A549 (cell line): Measurements from ENCODE around the gene ASAP2. TPM values are rescaled to one million over a fixed set of nuclear protein-coding genes. Genes with fewer than 3 reads are reported as not detected.

Experiments used
- ATAC-seq, 2 experiments: fragments of 200-7000 bp in 1 of 2; fragments of >200 bp in 1 of 2; cut with Nextera tagmentation in 1 of 2; cut with Tn5 transposase in 1 of 2; 3 replicates each; pipeline versions ENCODE4 v1.8.0 to v1.9.1; 2018 to 2020; ENCODE audit warnings: mild to moderate bottlenecking in 1 of 2, moderate library complexity in 1 of 2
- CTCF ChIA-PET: fragments of 300-600 bp; sonication (Branson Sonifier 250); formaldehyde crosslinking; extraction: SDS; loops from one replicate; lab custom pipeline; 2021; ENCODE audit warnings: antibody characterized with exemption, inconsistent platforms; lab: Yijun Ruan, JAX
- POLR2A ChIA-PET: fragments of 350-600 bp; formaldehyde crosslinking; extraction: SDS; loops from one replicate; lab custom pipeline; 2021; ENCODE audit warnings: antibody characterized with exemption, inconsistent platforms; lab: Yijun Ruan, JAX
- DNase-seq, 2 experiments: peaks; one replicate each; pipeline versions ENCODE4 v3.0.0 to v3.0.0-alpha.2; 2011 to 2016; ENCODE audit warnings: low read depth in 1 of 2, low spot score in 1 of 2
- FAIRE-seq: peaks from 2 replicates; lab custom pipeline; 2011; peaks lifted over from hg19 to GRCh38; lab: Jason Lieb, UNC
- H3K27ac ChIP-seq, 2 experiments: fragments of >200 bp; sonication (Bioruptor Twin); formaldehyde crosslinking; 3 replicates each; pipeline ENCODE4 v1.5.1; 2016 to 2017
- H3K4me1 ChIP-seq: fragments of >200 bp; sonication (Bioruptor Twin); formaldehyde crosslinking; 3 replicates; pipeline ENCODE4 v1.6.1; 2016
- H3K4me2 ChIP-seq: fragments of >200 bp; sonication (Bioruptor Twin); formaldehyde crosslinking; 3 replicates; pipeline ENCODE4 v1.6.1; 2016
- H3K4me3 ChIP-seq: fragments of >200 bp; sonication (Bioruptor Twin); formaldehyde crosslinking; 3 replicates; pipeline ENCODE4 v1.5.1; 2016
- H3K9me3 ChIP-seq: fragments of >200 bp; sonication (Bioruptor Twin); formaldehyde crosslinking; 3 replicates; pipeline ENCODE4 v1.6.1; 2016
- BHLHE40 ChIP-seq: IDR thresholded peaks from 2 replicates; pipeline ENCODE4 v1.6.1; 2012; ENCODE audit warnings: low read depth, low read length, inconsistent platforms
- CEBPB ChIP-seq, 2 experiments: fragments of >200 bp in 1 of 2; sonication (Bioruptor Twin) in 1 of 2; formaldehyde crosslinking in 1 of 2; IDR thresholded peaks; 2 replicates each; pipeline ENCODE4 v1.6.1; 2012 to 2016
- EHMT2 ChIP-seq: fragments of 200-600 bp; sonication (generic); IDR thresholded peaks from 2 replicates; pipeline ENCODE4 v1.6.1; 2016; ENCODE audit warnings: antibody characterized with exemption, low read depth, mild to moderate bottlenecking, moderate library complexity
- EP300 ChIP-seq, 2 experiments: fragments of >200 bp; sonication (Bioruptor Twin); formaldehyde crosslinking; IDR thresholded peaks; 2 replicates in 1 of 2; 3 replicates in 1 of 2; pipeline ENCODE4 v1.6.1; 2016 to 2017
- ESRRA ChIP-seq: fragments of 150-350 bp; IDR thresholded peaks from 2 replicates; pipeline ENCODE4 v1.6.1; 2014; ENCODE audit warnings: mild to moderate bottlenecking, low read length, borderline replicate concordance
- FOXS1 ChIP-seq: fragments of 250-450 bp; sonication (Bioruptor Pico); IDR thresholded peaks from 2 replicates; pipeline ENCODE4 v1.5.0; 2020; ENCODE audit warnings: mild to moderate bottlenecking, moderate library complexity
- HDAC2 ChIP-seq: fragments of 200-600 bp; sonication (generic); IDR thresholded peaks from 2 replicates; pipeline ENCODE4 v1.6.1; 2016
- HEYL ChIP-seq: fragments of 250-450 bp; sonication (Bioruptor Pico); IDR thresholded peaks from 2 replicates; pipeline ENCODE4 v1.8.0; 2021; ENCODE audit warnings: mild to moderate bottlenecking, moderate library complexity
- HOXA7 ChIP-seq: fragments of 250-450 bp; sonication (Bioruptor Pico); IDR thresholded peaks from 2 replicates; pipeline ENCODE4 v1.5.0; 2020; ENCODE audit warnings: mild to moderate bottlenecking, moderate library complexity
- HOXB5 ChIP-seq: fragments of 250-450 bp; sonication (Bioruptor Pico); IDR thresholded peaks from 2 replicates; pipeline ENCODE4 v1.5.0; 2020; ENCODE audit warnings: mild to moderate bottlenecking, moderate library complexity
- JUN ChIP-seq, 2 experiments: fragments of >200 bp; sonication (Bioruptor Twin); formaldehyde crosslinking; IDR thresholded peaks; 2 replicates in 1 of 2; 3 replicates in 1 of 2; pipeline ENCODE4 v1.6.1; 2016 to 2017
- KDM5A ChIP-seq: fragments of 200-600 bp; sonication (generic); IDR thresholded peaks from 2 replicates; pipeline ENCODE4 v1.6.1; 2016; ENCODE audit warnings: antibody characterized with exemption, mild to moderate bottlenecking
- MAFK ChIP-seq: fragments of 450-650 bp; IDR thresholded peaks from 2 replicates; pipeline ENCODE4 v1.6.1; 2014; ENCODE audit not compliant: partially characterized antibody
- NFE2L2 ChIP-seq: fragments of 150-350 bp; conservative IDR thresholded peaks from 2 replicates; pipeline ENCODE4 v1.6.1; 2014; ENCODE audit warnings: low read length
- NPAS2 ChIP-seq: fragments of 250-450 bp; sonication (Bioruptor Pico); IDR thresholded peaks from 2 replicates; pipeline ENCODE4 v1.8.0; 2022; ENCODE audit warnings: mild to moderate bottlenecking, moderate library complexity, borderline replicate concordance
- TFCP2L1 ChIP-seq: fragments of 250-450 bp; sonication (Bioruptor Pico); IDR thresholded peaks from 2 replicates; pipeline ENCODE4 v1.5.0; 2021; ENCODE audit warnings: mild to moderate bottlenecking
- ZSCAN20 ChIP-seq: fragments of 250-450 bp; sonication (Bioruptor Pico); IDR thresholded peaks from 2 replicates; pipeline ENCODE4 v1.8.0; 2022; ENCODE audit warnings: mild to moderate bottlenecking, moderate library complexity
- WGBS: methylation state at CpG from one replicate; pipeline ENCODE4 v1.1.6; 2017; ENCODE audit errors: missing lambda C conversion rate; 5-methylcytosine and 5-hydroxymethylcytosine counted together
- polyA plus RNA-seq, 4 experiments: library from polyadenylated mRNA; depleted of rRNA in 3 of 4; stranded (reverse); fragments of >200 nt; fragmentation: RNase III in 1 of 4; extraction: RNeasy Plus Mini Kit Qiagen cat#74134 plus additional on column Dnase treatment in 1 of 4; gene quantifications; 2 replicates in 3 of 4; 3 replicates in 1 of 4; pipeline ENCODE4 v1.2.3, GENCODE V29; 2011 to 2017
- TF ChIP-seq, protein P1 (sequence below): fragments of >200 bp; sonication (Bioruptor Twin); formaldehyde crosslinking; IDR thresholded peaks from 3 replicates; pipeline ENCODE4 v1.6.1; 2016
- TF ChIP-seq, protein P2 (sequence below): IDR thresholded peaks from 2 replicates; pipeline ENCODE4 v1.6.1; 2012; ENCODE audit warnings: low read depth, borderline replicate concordance
- TF ChIP-seq, protein P3 (sequence below): fragments of 450-650 bp; IDR thresholded peaks from 2 replicates; pipeline ENCODE4 v1.6.1; 2014; ENCODE audit warnings: antibody characterized with exemption
- TF ChIP-seq, protein P4 (sequence below): IDR thresholded peaks from 2 replicates; pipeline ENCODE4 v1.6.1; 2012

ASAP2 gene
- polyA plus RNA-seq, 2 of the 4 experiments (the other 2 are of a cell fraction) = 17.8 to 27.9 TPM

DNA sequence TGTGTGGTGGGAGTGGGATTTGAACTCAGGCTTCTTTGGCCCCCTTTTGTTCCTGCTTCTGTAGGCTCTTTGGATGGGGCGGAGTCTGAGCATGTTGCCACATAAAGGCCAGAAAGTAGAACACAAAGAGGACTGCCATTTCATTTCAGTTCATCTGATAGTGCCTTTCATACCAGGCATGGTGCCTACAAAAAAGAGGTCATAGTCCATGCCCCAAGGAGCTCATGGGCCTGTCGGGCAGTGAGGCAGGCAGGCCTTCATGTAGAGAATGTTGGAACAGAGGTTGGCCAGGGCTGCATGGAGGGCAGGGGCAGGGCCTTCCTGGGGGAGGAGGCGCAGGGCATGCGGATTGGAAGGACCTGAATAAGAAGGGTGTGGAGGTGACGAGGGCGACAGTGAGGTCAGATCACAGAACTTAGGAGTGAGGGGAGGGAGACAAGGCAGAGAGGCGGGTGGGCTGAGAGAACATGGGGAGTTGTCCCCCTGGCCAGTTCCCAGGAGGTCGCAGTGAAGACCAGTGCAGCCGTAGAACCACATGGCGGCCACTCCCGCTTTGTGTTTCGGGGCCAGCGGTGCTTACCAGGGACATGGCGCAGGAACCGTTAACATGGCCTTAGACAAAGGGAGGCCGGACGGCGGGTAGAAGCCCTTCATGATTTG lies 167.6 kb downstream of the ASAP2 start:
- POLR2A ChIA-PET = no interaction called here
- TF ChIP-seq, protein P1, sequence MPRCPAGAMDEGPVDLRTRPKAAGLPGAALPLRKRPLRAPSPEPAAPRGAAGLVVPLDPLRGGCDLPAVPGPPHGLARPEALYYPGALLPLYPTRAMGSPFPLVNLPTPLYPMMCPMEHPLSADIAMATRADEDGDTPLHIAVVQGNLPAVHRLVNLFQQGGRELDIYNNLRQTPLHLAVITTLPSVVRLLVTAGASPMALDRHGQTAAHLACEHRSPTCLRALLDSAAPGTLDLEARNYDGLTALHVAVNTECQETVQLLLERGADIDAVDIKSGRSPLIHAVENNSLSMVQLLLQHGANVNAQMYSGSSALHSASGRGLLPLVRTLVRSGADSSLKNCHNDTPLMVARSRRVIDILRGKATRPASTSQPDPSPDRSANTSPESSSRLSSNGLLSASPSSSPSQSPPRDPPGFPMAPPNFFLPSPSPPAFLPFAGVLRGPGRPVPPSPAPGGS = no peak
- no peak for FAIRE-seq

DNA sequence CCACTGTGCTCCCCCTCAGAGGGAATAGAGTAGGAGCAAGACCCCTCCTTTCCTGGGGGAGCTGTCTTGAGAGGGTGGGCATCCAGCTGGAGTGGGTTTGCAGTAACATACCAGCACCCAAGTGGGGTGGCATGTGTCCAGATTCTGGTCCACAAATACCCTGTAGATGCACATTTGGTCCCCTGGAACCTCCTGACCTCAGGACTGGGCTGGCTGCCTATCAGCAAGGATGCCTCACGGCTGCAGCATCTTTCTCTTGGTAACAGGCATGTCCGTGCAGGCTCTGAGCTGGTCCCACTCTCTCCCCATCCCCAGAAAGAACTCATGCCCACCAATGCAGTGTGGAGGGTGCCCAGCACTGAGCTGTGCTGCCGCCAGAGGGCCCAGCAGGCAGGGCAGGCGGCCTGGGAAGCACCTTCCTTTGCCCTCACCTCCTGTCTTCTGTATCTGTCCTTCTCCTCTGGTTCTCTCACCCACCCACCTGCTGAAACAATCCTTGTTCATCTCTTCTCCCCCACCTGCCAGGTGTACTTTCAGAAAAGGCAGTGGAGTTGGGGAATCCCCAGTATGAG lies 169.3 kb downstream of the ASAP2 start:
- no peak for FAIRE-seq
- 85% methylated on average over 4 of the region's 4 CpGs for WGBS

More for the DNA sequence above, 167.6 kb downstream of the ASAP2 start:
- DNase-seq = no peak
- H3K4me2 ChIP-seq = no peak overlapping the region
- peaks cover 20% of the 10 kb centered on the region for H3K4me1 ChIP-seq
- 95% methylated on average over 18 of the region's 18 CpGs for WGBS
- no peaks in the 10 kb centered on the region for H3K9me3 ChIP-seq
- no peak for ATAC-seq
- CTCF ChIA-PET = interaction anchor here (1.5 kb wide), 1 partner anchor 168 kb away, joined by 3 read pairs; the partner anchor contains the start of gene ASAP2
- H3K27ac ChIP-seq = no peak overlapping the region
- H3K4me3 ChIP-seq = no peak overlapping the region

DNA sequence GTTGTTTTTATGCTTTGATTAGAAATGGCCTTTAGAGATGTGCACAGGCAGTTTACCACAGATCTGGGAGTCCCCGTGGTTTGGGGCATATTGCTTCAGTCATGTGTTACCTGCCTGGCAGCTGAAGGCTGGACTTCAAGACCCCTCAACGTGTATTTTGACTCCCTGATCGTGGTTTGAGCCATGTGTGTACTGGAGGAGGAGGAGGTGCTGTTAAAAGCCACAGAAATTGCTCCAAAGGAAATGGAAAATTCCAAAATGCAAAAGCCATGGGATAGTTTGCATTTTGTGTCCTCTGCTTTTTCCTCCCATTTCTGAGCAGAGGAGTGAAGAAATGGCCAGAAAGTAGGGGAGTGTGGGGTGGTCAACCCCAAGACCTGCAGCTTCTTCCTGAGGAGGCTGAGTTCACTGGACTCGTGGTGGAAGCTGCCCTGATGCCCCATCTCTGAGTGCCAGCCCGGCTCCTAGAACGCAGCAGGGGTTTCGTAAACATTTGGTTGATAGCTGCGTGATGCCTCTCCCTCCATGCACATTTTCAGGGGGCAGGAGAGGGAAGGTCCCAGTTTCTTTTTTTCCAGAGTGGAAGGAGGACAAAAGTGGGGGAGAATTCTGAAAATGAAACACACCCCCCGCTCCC lies 171.0 kb downstream of the ASAP2 start:
- Histone ChIP-seq H3K4me2 (peak overlapping the region; percentile 68), H3K4me1 (peaks cover 52% of the 10 kb centered on the region), H3K4me3 (no peak overlapping the region), H3K27ac (peak overlapping the region; percentile 92 to 96), H3K9me3 (no peaks in the 10 kb centered on the region)
- 77% methylated on average over 9 of the region's 9 CpGs for WGBS
- ChIA-PET POLR2A (no interaction called here), CTCF (interaction anchor here (1.0 to 1.3 kb wide), 5 partner anchors 8 to 234 kb away, joined by 3 to 5 read pairs (median 4); no protein-coding TSS in a partner anchor)
- DNase-seq (no peak), ATAC-seq (no peak), FAIRE-seq (no peak)
- TF ChIP-seq BHLHE40 (no peak), EHMT2 (no peak), MAFK (no peak), HOXB5 (CRISPR knock-in tag) (no peak)

More for the DNA sequence above, 169.3 kb downstream of the ASAP2 start:
- TF ChIP-seq, protein P1 = no peak
- TF ChIP-seq HOXA7 (CRISPR knock-in tag) (no peak), FOXS1 (CRISPR knock-in tag) (no peak), ESRRA (no peak), NFE2L2 (no peak), TFCP2L1 (no peak)
- Histone ChIP-seq H3K27ac (no peak overlapping the region; a peak in 1 of 6 replicates), H3K4me3 (no peak overlapping the region), H3K9me3 (no peaks in the 10 kb centered on the region), H3K4me2 (no peak overlapping the region), H3K4me1 (peaks cover 37% of the 10 kb centered on the region)
- ChIA-PET POLR2A (no interaction called here), CTCF (interaction anchor here (1.3 to 2.2 kb wide), 3 partner anchors 10 to 233 kb away, joined by 5 to 16 read pairs (median 5); no protein-coding TSS in a partner anchor)
- no peak for ATAC-seq
- DNase-seq = no peak

DNA sequence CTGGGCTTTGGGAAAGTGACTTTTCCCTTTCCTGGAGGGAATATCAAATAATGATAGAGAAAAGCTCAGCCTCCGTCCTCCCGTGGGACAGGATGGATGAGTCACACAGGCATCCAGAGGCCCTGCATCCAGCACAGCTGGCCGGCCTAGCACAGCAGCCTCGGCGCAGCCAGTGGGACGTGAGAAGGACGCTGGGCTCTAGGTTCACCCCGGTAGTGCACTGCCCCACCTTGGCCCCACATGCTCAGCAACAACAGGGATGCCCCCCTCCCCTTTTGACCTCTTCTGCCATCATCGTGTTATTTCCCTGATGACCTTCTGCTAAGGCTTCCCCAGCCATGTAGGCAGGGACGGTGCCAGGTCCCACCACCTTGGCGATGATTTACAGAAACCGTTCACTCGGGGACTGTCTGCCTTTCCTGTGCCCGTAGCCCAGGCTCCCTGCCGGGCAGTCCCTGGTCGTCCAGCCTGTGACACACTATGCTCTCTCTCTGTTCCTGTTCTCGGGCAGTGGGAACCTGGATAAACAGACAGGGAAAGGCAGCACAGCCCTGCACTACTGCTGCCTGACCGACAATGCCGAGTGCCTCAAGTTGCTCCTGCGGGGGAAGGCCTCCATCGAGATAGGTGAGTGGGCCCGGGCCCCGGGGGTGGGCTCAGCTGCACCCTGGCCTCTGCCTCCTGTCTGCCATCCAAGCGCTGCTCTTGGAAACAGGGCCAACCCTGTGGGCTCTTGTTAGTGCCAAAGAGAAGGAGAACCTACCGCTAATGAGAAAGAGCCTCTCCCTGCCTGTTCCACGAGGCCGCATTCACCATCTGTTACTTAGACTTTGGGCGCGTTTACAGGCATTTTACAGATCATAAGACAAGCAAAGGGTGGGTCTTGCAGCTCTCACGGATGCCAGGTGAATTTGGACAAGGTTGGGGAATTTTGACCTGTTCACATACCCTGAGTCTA lies 172.1 kb downstream of the ASAP2 start:
- no peaks in the 10 kb centered on the region for H3K9me3 ChIP-seq
- no peak overlapping the region for H3K4me3 ChIP-seq
- ChIA-PET POLR2A (interaction anchor here (0.6 kb wide), 1 partner anchor 9 kb away, joined by 3 read pairs; no protein-coding TSS in a partner anchor), CTCF (interaction anchor here (1.0 to 3.5 kb wide), 5 partner anchors 8 to 236 kb away, joined by 3 to 25 read pairs (median 4); no protein-coding TSS in a partner anchor)
- peak; percentile 61 to 82 for DNase-seq
- H3K27ac ChIP-seq = peak overlapping the region; percentile 92 to 96
- no peak for FAIRE-seq
- H3K4me1 ChIP-seq = peaks cover 55% of the 10 kb centered on the region
- H3K4me2 ChIP-seq = peak overlapping the region; percentile 68
- peak; percentile 67 to 73 for ATAC-seq
- 47% methylated on average over 30 of the region's 30 CpGs for WGBS
- no peak for TF ChIP-seq NPAS2 (CRISPR knock-in tag)
- TF ChIP-seq TFCP2L1 = no peak
- no peak for TF ChIP-seq HOXA7 (CRISPR knock-in tag)
- no peak for TF ChIP-seq HEYL (CRISPR knock-in tag)
- peak in 1 of 2 experiments; percentile 31; a peak in 1 of 5 replicates for TF ChIP-seq JUN (IDR thresholded peaks at IDR 0.05)
- TF ChIP-seq EHMT2 = no peak
- TF ChIP-seq HDAC2 = no peak
- no peak for TF ChIP-seq KDM5A
- TF ChIP-seq EP300 (IDR thresholded peaks at IDR 0.05) = no peak
- TF ChIP-seq CEBPB (IDR thresholded peaks at IDR 0.05) = no peak
- TF ChIP-seq, protein P2, sequence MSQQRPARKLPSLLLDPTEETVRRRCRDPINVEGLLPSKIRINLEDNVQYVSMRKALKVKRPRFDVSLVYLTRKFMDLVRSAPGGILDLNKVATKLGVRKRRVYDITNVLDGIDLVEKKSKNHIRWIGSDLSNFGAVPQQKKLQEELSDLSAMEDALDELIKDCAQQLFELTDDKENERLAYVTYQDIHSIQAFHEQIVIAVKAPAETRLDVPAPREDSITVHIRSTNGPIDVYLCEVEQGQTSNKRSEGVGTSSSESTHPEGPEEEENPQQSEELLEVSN = no peak
- TF ChIP-seq ZSCAN20 (CRISPR knock-in tag) = no peak
- TF ChIP-seq, protein P3, sequence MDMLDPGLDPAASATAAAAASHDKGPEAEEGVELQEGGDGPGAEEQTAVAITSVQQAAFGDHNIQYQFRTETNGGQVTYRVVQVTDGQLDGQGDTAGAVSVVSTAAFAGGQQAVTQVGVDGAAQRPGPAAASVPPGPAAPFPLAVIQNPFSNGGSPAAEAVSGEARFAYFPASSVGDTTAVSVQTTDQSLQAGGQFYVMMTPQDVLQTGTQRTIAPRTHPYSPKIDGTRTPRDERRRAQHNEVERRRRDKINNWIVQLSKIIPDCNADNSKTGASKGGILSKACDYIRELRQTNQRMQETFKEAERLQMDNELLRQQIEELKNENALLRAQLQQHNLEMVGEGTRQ = no peak
- TF ChIP-seq, protein P4, sequence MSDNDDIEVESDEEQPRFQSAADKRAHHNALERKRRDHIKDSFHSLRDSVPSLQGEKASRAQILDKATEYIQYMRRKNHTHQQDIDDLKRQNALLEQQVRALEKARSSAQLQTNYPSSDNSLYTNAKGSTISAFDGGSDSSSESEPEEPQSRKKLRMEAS = peak; percentile 52
